B cell (primary cell): ENCODE results near the gene MAP2K1. TPM values are rescaled to one million over a fixed set of nuclear protein-coding genes. Genes with fewer than 3 reads are reported as not detected.

Source experiments
- ATAC-seq: fragments of 200-7000 bp; cut with Tn5 transposase; one replicate; pipeline ENCODE4 v1.10.0; 2021; ENCODE audit warnings: low read depth, mild to moderate bottlenecking, moderate number of reproducible peaks, moderate library complexity
- CTCF ChIA-PET: fragments of 350-600 bp; sonication (Branson Sonifier 250); formaldehyde crosslinking; loops from one replicate; lab custom pipeline; 2021; ENCODE audit warnings: antibody characterized with exemption, inconsistent platforms; lab: Charles Lee
- POLR2A ChIA-PET: fragments of 350-600 bp; sonication (Branson Sonifier 250); formaldehyde crosslinking; loops from one replicate; lab custom pipeline; 2021; ENCODE audit warnings: antibody characterized with exemption; lab: Charles Lee
- DNase-seq: peaks from one replicate; pipeline ENCODE4 v3.0.0; 2013
- H2AFZ ChIP-seq: 2 replicates; pipeline ENCODE4 v1.6.1; 2012; ENCODE audit warnings: mild to moderate bottlenecking, low read depth, low read length; ENCODE audit not compliant: insufficient read depth, poor library complexity, severe bottlenecking
- H3K27ac ChIP-seq, 2 donors: 1 replicate in 1 of 2; 2 replicates in 1 of 2; pipeline ENCODE4 v1.5.1; 2012 to 2013; ENCODE audit warnings: low read length in 2 of 2, mild to moderate bottlenecking in 2 of 2, moderate library complexity in 1 of 2
- H3K27me3 ChIP-seq, 4 experiments: fragments of 200-600 bp in 1 of 4; sonication (generic) in 1 of 4; replicated peaks in 1 of 4; 1 replicate in 2 of 4; 2 replicates in 2 of 4; pipeline versions ENCODE4 v1.6.1 to v1.7.0; 2013 to 2016; ENCODE audit warnings: low read length in 3 of 4, mild to moderate bottlenecking in 2 of 4, mixed read lengths in 1 of 4, moderate library complexity in 1 of 4; ENCODE audit not compliant: insufficient read depth in 4 of 4, control insufficient read depth in 3 of 4; ENCODE audit errors: control extremely low read depth in 1 of 4
- H3K36me3 ChIP-seq, 2 experiments: replicated peaks in 1 of 2; 1 replicate in 1 of 2; 2 replicates in 1 of 2; pipeline versions ENCODE4 v1.6.1 to v1.7.1; 2013; ENCODE audit warnings: low read length in 1 of 2; ENCODE audit not compliant: insufficient read depth in 2 of 2, control insufficient read depth in 1 of 2; ENCODE audit errors: control extremely low read depth in 1 of 2, extremely low read depth in 1 of 2
- H3K4me1 ChIP-seq, 2 donors: fragments of 200-600 bp in 1 of 2; sonication (generic) in 1 of 2; 1 replicate in 1 of 2; 2 replicates in 1 of 2; pipeline versions ENCODE4 v1.5.1 to v1.6.1; 2013 to 2017; ENCODE audit warnings: low read length in 2 of 2; ENCODE audit not compliant: control insufficient read depth in 2 of 2, insufficient read depth in 2 of 2
- H3K4me2 ChIP-seq: replicated peaks from 2 replicates; pipeline ENCODE3; 2012; ENCODE audit warnings: mild to moderate bottlenecking, low read depth, low read length; ENCODE audit not compliant: poor library complexity, severe bottlenecking
- H3K4me3 ChIP-seq, 5 experiments: fragments of 200-600 bp in 1 of 5; sonication (generic) in 1 of 5; 1 replicate in 3 of 5; 2 replicates in 2 of 5; pipeline versions ENCODE4 v1.5.1 to v1.7.0; 2011 to 2016; ENCODE audit warnings: low read length in 4 of 5, mild to moderate bottlenecking in 4 of 5, low read depth in 2 of 5, control low read depth in 1 of 5, moderate library complexity in 1 of 5; ENCODE audit not compliant: insufficient read depth in 1 of 5; ENCODE audit errors: control extremely low read depth in 1 of 5, extremely low read depth in 1 of 5
- H3K79me2 ChIP-seq: fragments of 200-600 bp; sonication (generic); one replicate; pipeline ENCODE4 v1.6.0; 2016; ENCODE audit warnings: low read length; ENCODE audit not compliant: control insufficient read depth, insufficient read depth
- H3K9ac ChIP-seq: fragments of 200-600 bp; sonication (generic); 2 replicates; pipeline ENCODE4 v1.6.1; 2017; ENCODE audit warnings: mild to moderate bottlenecking, low read length, moderate library complexity
- H3K9me3 ChIP-seq, 3 donors: one replicate each; pipeline versions ENCODE4 v1.6.1 to v1.7.1; 2013; ENCODE audit warnings: low read length in 2 of 3; ENCODE audit not compliant: control insufficient read depth in 2 of 3, insufficient read depth in 1 of 3; ENCODE audit errors: control extremely low read depth in 1 of 3
- H4K20me1 ChIP-seq: 2 replicates; pipeline ENCODE4 v1.6.0; 2012; ENCODE audit warnings: mild to moderate bottlenecking, low read length; ENCODE audit not compliant: insufficient read depth, control insufficient read depth, poor library complexity, severe bottlenecking
- H3K27ac Mint-ChIP-seq: one replicate; pipeline ENCODE4 v1.8.0; 2021; ENCODE audit warnings: mixed read lengths
- H3K27me3 Mint-ChIP-seq: one replicate; pipeline ENCODE4 v1.8.0; 2021; ENCODE audit warnings: mixed read lengths
- H3K4me1 Mint-ChIP-seq: one replicate; pipeline ENCODE4 v1.8.0; 2021; ENCODE audit warnings: mixed read lengths
- H3K4me3 Mint-ChIP-seq: one replicate; pipeline ENCODE4 v1.8.0; 2021; ENCODE audit warnings: mixed read lengths
- H3K9me3 Mint-ChIP-seq: one replicate; pipeline ENCODE4 v1.8.0; 2022; ENCODE audit warnings: mixed read lengths; ENCODE audit not compliant: insufficient read depth
- CTCF ChIP-seq: fragments of 200-600 bp; IDR thresholded peaks from one replicate; pipeline ENCODE4 v1.8.0; 2022; ENCODE audit warnings: antibody characterized with exemption, mild to moderate bottlenecking
- EZH2 ChIP-seq: IDR thresholded peaks from 2 replicates; pipeline ENCODE4 v1.6.1; 2012; ENCODE audit warnings: borderline replicate concordance, low read depth, mild to moderate bottlenecking, moderate library complexity, low read length; ENCODE audit not compliant: insufficient read depth, poor library complexity, severe bottlenecking
- WGBS: methylation state at CpG from one replicate; pipeline ENCODE4 v1.1.5; 2013; ENCODE audit warnings: missing lambda C conversion rate; ENCODE audit not compliant: insufficient coverage; 5-methylcytosine and 5-hydroxymethylcytosine counted together
- intact Hi-C: fragments of 100-400 bp; cut with micrococcal nuclease; formaldehyde crosslinking; loops from one replicate; pipeline ENCODE4 v1.10.0; 2022
- polyA plus RNA-seq: library from polyadenylated mRNA; depleted of rRNA; stranded (reverse); fragments of >200 nt; gene quantifications from 2 replicates; pipeline ENCODE4 v1.2.3, GENCODE V29; 2012
- total RNA-seq, 2 donors: library from RNA; stranded (reverse); fragments of 120-200 nt in 1 of 2; gene quantifications; 1 replicate in 1 of 2; 2 replicates in 1 of 2; pipeline versions ENCODE4 v1.2.3 to v1.2.4, GENCODE V29; 2013 to 2022

The MAP2K1 gene
- total and polyA plus RNA-seq, 2 donors (not counting 1 experiment from before 2014, with no cell fraction given), result 21.6 to 52.3 TPM

GRCh38 chr15:66356359-66357236 lies 30.1 kb upstream of the MAP2K1 start, which contains the start of gene TIPIN:
TIPIN (minus strand) TSS chr15:66356685; CDS start chr15:66352947, 3,738 bp downstream.
- Histone ChIP-seq H3K4me1 (peaks cover 11 to 28% of the 10 kb centered on the region in 2 donors), H4K20me1 (no peaks in the 10 kb centered on the region), H3K27me3 (no peaks in the 10 kb centered on the region), H3K79me2 (no peaks in the 10 kb centered on the region), H3K9me3 (peaks cover 0 to 6% (median 0%) of the 10 kb centered on the region in 3 donors), H3K4me3 (peak within 1 kb of the TSS; percentile 35 to 89 (median 84)), H3K9ac (peak within 1 kb of the TSS; percentile 78), H2AFZ (peak within 1 kb of the TSS; percentile 89), H3K36me3 (peaks cover 0 to 4% of the 10 kb centered on the region in 2 experiments), H3K27ac (peak within 1 kb of the TSS; percentile 58 to 71), H3K4me2 (peak within 1 kb of the TSS; percentile 83)
- H3K4me3 Mint-ChIP-seq, result peak within 1 kb of the TSS; percentile 91
- 4% methylated on average over 39 of the region's 51 CpGs for WGBS
- intact Hi-C loops, result loop anchor here (1.0 to 5.0 kb wide), 4 partner anchors 30 to 1696 kb away; partner anchors contain the start of genes MAP2K1, PIAS1, SNAPC5 and ZWILCH
- no peaks in the 10 kb centered on the region for H3K9me3 Mint-ChIP-seq
- no peaks in the 10 kb centered on the region for H3K27me3 Mint-ChIP-seq
- ATAC-seq (peak; percentile 95), DNase-seq (peak; percentile 98)
- CTCF ChIA-PET, result interaction anchor here (0.9 to 5.0 kb wide), 2 partner anchors 34 to 142 kb away, joined by 3 to 27 read pairs; partner anchors contain the start of gene SNAPC5
- peaks cover 24% of the 10 kb centered on the region for H3K4me1 Mint-ChIP-seq
- no peak for TF ChIP-seq EZH2
- no peak for TF ChIP-seq CTCF
- peak within 1 kb of the TSS; percentile 83 for H3K27ac Mint-ChIP-seq
- POLR2A ChIA-PET, result interaction anchor here (0.7 to 1.6 kb wide), 3 partner anchors 31 to 1969 kb away, joined by 3 to 4 read pairs (median 3); no protein-coding TSS in a partner anchor
